Measurements from ENCODE around the gene EML4. TPM values are rescaled to one million over a fixed set of nuclear protein-coding genes. Genes with fewer than 3 reads are reported as not detected.
"Not testable (repeated sequence)": the region's sequence is repeated elsewhere in the genome, so short reads cannot be mapped to it uniquely, and the experiment has no call there.

EML4 gene
- total RNA-seq, 1 experiment from 2014 or later = 52.0 TPM

GRCh38 chr2:42129947-42130346, 39.2 kb upstream of the EML4 start:
- no peaks in the 10 kb centered on the region for H4K20me1 ChIP-seq (ENCODE audit: insufficient read depth)
- intact Hi-C loops (cut with micrococcal nuclease; ENCODE audit: unreplicated experiment) = loop anchor here (5.0 kb wide), 1 partner anchor 37 kb away; the partner anchor contains the start of gene EML4
- H3K4me1 ChIP-seq (replicated peaks; ENCODE audit: insufficient read depth) = peaks cover 53% of the 10 kb centered on the region
- no peak for TF ChIP-seq EZH2 (IDR thresholded peaks at IDR 0.05; ENCODE audit: low read depth)
- no peak for TF ChIP-seq CTCF (conservative IDR thresholded peaks at IDR 0.05)
- DNase-seq = no peak
- H2AFZ ChIP-seq = no peak overlapping the region
- H3K36me3 ChIP-seq (ENCODE audit: low read depth) = no peaks in the 10 kb centered on the region
- POLR2A ChIA-PET (ENCODE audit: unreplicated experiment) = no interaction called here
- no peaks in the 10 kb centered on the region for H3K79me2 ChIP-seq (ENCODE audit: low read depth)
- CTCF ChIA-PET = no interaction called here
- no peaks in the 10 kb centered on the region for H3K9me3 ChIP-seq (ENCODE audit: insufficient read depth, low read depth)
- H3K27me3 ChIP-seq (ENCODE audit: insufficient read depth, low read depth) = no peaks in the 10 kb centered on the region
- no peak overlapping the region for H3K27ac ChIP-seq
- no peak overlapping the region for H3K4me3 ChIP-seq
- no peaks in the 10 kb centered on the region for H3K9me2 ChIP-seq (ENCODE audit: insufficient read depth)
- no peak overlapping the region for H3K4me2 ChIP-seq
- no TSS peak for BruUV-seq (replicated peaks)
- peaks cover 33% of the 10 kb centered on the region for H3F3A ChIP-seq (ENCODE audit: insufficient read depth, low read depth)

GRCh38 chr2:42130858-42131257, 38.3 kb upstream of the EML4 start:
- H3K36me3 ChIP-seq (ENCODE audit: low read depth); CTCF ChIA-PET; H3K79me2 ChIP-seq (ENCODE audit: low read depth); DNase-seq; H3K9me3 ChIP-seq (ENCODE audit: insufficient read depth, low read depth); POLR2A ChIA-PET (ENCODE audit: unreplicated experiment); H3K4me3 ChIP-seq; BruUV-seq (replicated peaks); H4K20me1 ChIP-seq (ENCODE audit: insufficient read depth); H3K27ac ChIP-seq; H3K9me2 ChIP-seq (ENCODE audit: insufficient read depth); H2AFZ ChIP-seq; H3K27me3 ChIP-seq (ENCODE audit: insufficient read depth, low read depth); H3K4me2 ChIP-seq: not testable (repeated sequence)
- intact Hi-C loops (cut with micrococcal nuclease; ENCODE audit: unreplicated experiment) = loop anchor here (5.0 kb wide), 1 partner anchor 36 kb away; the partner anchor contains the start of gene EML4
- Histone ChIP-seq H3K4me1 (replicated peaks; ENCODE audit: insufficient read depth) (peaks cover 58% of the 10 kb centered on the region), H3F3A (ENCODE audit: insufficient read depth, low read depth) (peaks cover 41% of the 10 kb centered on the region)

GRCh38 chr2:42132191-42132965, 36.8 kb upstream of the EML4 start:
- Histone ChIP-seq H3K4me1 (replicated peaks; ENCODE audit: insufficient read depth) (peaks cover 69% of the 10 kb centered on the region), H3K27me3 (ENCODE audit: insufficient read depth, low read depth) (no peaks in the 10 kb centered on the region), H3K27ac (peak overlapping the region; percentile 69), H3K9me2 (ENCODE audit: insufficient read depth) (no peaks in the 10 kb centered on the region), H2AFZ (peak overlapping the region; percentile 31; the same call in 1 of the 2 replicates), H3K36me3 (ENCODE audit: low read depth) (no peaks in the 10 kb centered on the region), H3K4me2 (peak overlapping the region; percentile 75), H3F3A (ENCODE audit: insufficient read depth, low read depth) (peaks cover 56% of the 10 kb centered on the region), H3K4me3 (peak overlapping the region; percentile 22; the same call in 1 of the 2 replicates), H4K20me1 (ENCODE audit: insufficient read depth) (no peaks in the 10 kb centered on the region), H3K9me3 (ENCODE audit: insufficient read depth, low read depth) (no peaks in the 10 kb centered on the region), H3K79me2 (ENCODE audit: low read depth) (no peaks in the 10 kb centered on the region)
- ChIA-PET CTCF (interaction anchor here (1.6 kb wide), 1 partner anchor 27 kb away, joined by 4 read pairs; no protein-coding TSS in a partner anchor), POLR2A (ENCODE audit: unreplicated experiment) (interaction anchor here (0.5 to 1.3 kb wide), 7 partner anchors 9 to 845 kb away, joined by 3 to 9 read pairs (median 3); no protein-coding TSS in a partner anchor)
- no peak for TF ChIP-seq CTCF (conservative IDR thresholded peaks at IDR 0.05)
- no peak for TF ChIP-seq EZH2 (IDR thresholded peaks at IDR 0.05; ENCODE audit: low read depth)
- no TSS peak for BruUV-seq (replicated peaks)
- DNase-seq = peak in 1 of 2 experiments; percentile 94
- intact Hi-C loops (cut with micrococcal nuclease; ENCODE audit: unreplicated experiment) = loop anchor here (2.0 to 5.0 kb wide), 2 partner anchors 30 to 35 kb away; partner anchors contain the start of gene EML4
